GM12878 (cell line): ENCODE data around the gene CCDC63. TPM values are rescaled to one million over a fixed set of nuclear protein-coding genes. Genes with fewer than 3 reads are reported as not detected.
A peak's percentile ranks its signal among the peaks of the same experiment; 100 is the strongest.

ENCODE experiments used
- ATAC-seq: fragments of 200-7000 bp; cut with Tn5 transposase; 3 replicates; pipeline ENCODE4 v1.9.1; 2020; ENCODE audit warnings: mild to moderate bottlenecking, moderate library complexity
- Bru-seq: library from RNA; stranded (reverse); fragments of 400-500 nt; gene quantifications from one replicate; lab custom pipeline; 2021; lab: Mats Ljungman, UMichigan
- BruChase-seq, 2 experiments: library from RNA; stranded (reverse); fragments of 400-500 nt; gene quantifications; one replicate each; lab custom pipeline; 2021; lab: Mats Ljungman, UMichigan
- BruUV-seq: library from RNA; stranded (reverse); fragments of 400-500 nt; replicated peaks from 2 replicates; lab custom pipeline; 2021; lab: Mats Ljungman, UMichigan
- CTCF ChIA-PET: fragments of 300-600 bp; sonication (Branson Sonifier 250); formaldehyde crosslinking; extraction: SDS; loops from one replicate; lab custom pipeline; 2021; ENCODE audit warnings: inconsistent platforms; lab: Yijun Ruan, JAX
- POLR2A ChIA-PET: fragments of 350-600 bp; formaldehyde crosslinking; extraction: SDS; loops from one replicate; lab custom pipeline; 2021; ENCODE audit warnings: inconsistent platforms; lab: Charles Lee
- RAD21 ChIA-PET: fragments of 300-600 bp; sonication (Branson Sonifier 250); formaldehyde crosslinking; loops from one replicate; lab custom pipeline; 2023; ENCODE audit warnings: antibody characterized with exemption; ENCODE audit not compliant: unreplicated experiment; lab: Charles Lee
- SMC1A ChIA-PET: fragments of 300-600 bp; sonication (Branson Sonifier 250); formaldehyde crosslinking; loops from one replicate; lab custom pipeline; 2023; ENCODE audit not compliant: unreplicated experiment, uncharacterized antibody; lab: Charles Lee
- DNase-seq: peaks from one replicate; pipeline ENCODE4 v3.0.0-alpha.2; 2011; ENCODE audit warnings: low read depth, low spot score
- FAIRE-seq: peaks from 3 replicates; lab custom pipeline; 2011; peaks lifted over from hg19 to GRCh38; lab: Jason Lieb, UNC
- H2AFZ ChIP-seq: 2 replicates; pipeline ENCODE4 v1.6.0; 2011; ENCODE audit warnings: low read depth, low read length, control low read depth; ENCODE audit not compliant: control insufficient read depth
- H3K27ac ChIP-seq: 2 replicates; pipeline ENCODE4 v1.5.1; 2011; ENCODE audit warnings: control low read depth; ENCODE audit not compliant: control insufficient read depth, insufficient read depth
- H3K27me3 ChIP-seq, 2 experiments: replicated peaks in 1 of 2; 2 replicates each; pipeline versions ENCODE4 v1.6.0 to v1.6.1; 2011; ENCODE audit warnings: low read length in 1 of 2; ENCODE audit not compliant: control insufficient read depth in 2 of 2, insufficient read depth in 2 of 2
- H3K36me3 ChIP-seq, 2 experiments: 2 replicates each; pipeline ENCODE4 v1.5.1; 2011; ENCODE audit warnings: low read length in 1 of 2; ENCODE audit not compliant: control insufficient read depth in 2 of 2, insufficient read depth in 2 of 2
- H3K4me1 ChIP-seq: 2 replicates; pipeline ENCODE4 v1.6.1; 2011; ENCODE audit warnings: mild to moderate bottlenecking, low read length, moderate library complexity, mixed read lengths; ENCODE audit not compliant: control insufficient read depth, insufficient read depth
- H3K4me2 ChIP-seq: 2 replicates; pipeline ENCODE4 v1.6.0; 2011; ENCODE audit warnings: control low read depth; ENCODE audit not compliant: control insufficient read depth, insufficient read depth
- H3K4me3 ChIP-seq: fragments of 200-600 bp; sonication (generic); 2 replicates; pipeline ENCODE4 v1.5.1; 2016
- H3K79me2 ChIP-seq: 2 replicates; pipeline ENCODE4 v1.6.0; 2011; ENCODE audit warnings: low read length; ENCODE audit not compliant: control insufficient read depth, insufficient read depth
- H3K9ac ChIP-seq: 2 replicates; pipeline ENCODE4 v1.8.0; 2011; ENCODE audit warnings: low read length, control low read depth, mixed read lengths; ENCODE audit not compliant: control insufficient read depth, insufficient read depth
- H3K9me3 ChIP-seq: replicated peaks from 3 replicates; pipeline ENCODE4 v1.5.1; 2011; ENCODE audit warnings: mild to moderate bottlenecking, low read length; ENCODE audit not compliant: control insufficient read depth, insufficient read depth
- H4K20me1 ChIP-seq: 2 replicates; pipeline ENCODE4 v1.6.0; 2011; ENCODE audit not compliant: control insufficient read depth, insufficient read depth
- BACH1 ChIP-seq: fragments of 450-650 bp; IDR thresholded peaks from 2 replicates; pipeline ENCODE4 v1.6.1; 2017; ENCODE audit warnings: mild to moderate bottlenecking, borderline replicate concordance
- CTCF ChIP-seq, 3 experiments: IDR thresholded peaks in 2 of 3; conservative IDR thresholded peaks in 1 of 3; 2 replicates each; pipeline ENCODE4 v1.5.1; 2011; ENCODE audit warnings: low read depth in 3 of 3, low read length in 3 of 3, mild to moderate bottlenecking in 3 of 3, control low read depth in 2 of 3, moderate library complexity in 2 of 3, inconsistent platforms in 1 of 3, mixed read lengths in 1 of 3; ENCODE audit not compliant: control insufficient read depth in 2 of 3, insufficient read depth in 1 of 3; ENCODE audit errors: extremely low read depth in 1 of 3
- IKZF1 ChIP-seq: fragments of 450-650 bp; conservative IDR thresholded peaks from 2 replicates; pipeline ENCODE4 v1.6.1; 2017; ENCODE audit warnings: antibody characterized with exemption, mild to moderate bottlenecking
- RB1 ChIP-seq: fragments of 450-650 bp; formaldehyde crosslinking; IDR thresholded peaks from 2 replicates; pipeline ENCODE4 v1.6.1; 2017; ENCODE audit warnings: mild to moderate bottlenecking, borderline replicate concordance
- ZNF24 ChIP-seq: fragments of 450-650 bp; IDR thresholded peaks from 2 replicates; pipeline ENCODE4 v1.6.1; 2017; ENCODE audit warnings: antibody characterized with exemption, mild to moderate bottlenecking
- WGBS: methylation state at CpG from one replicate; pipeline ENCODE4 v1.1.6; 2016; ENCODE audit warnings: low lambda C conversion rate; ENCODE audit not compliant: insufficient replicate concordance, insufficient coverage; ENCODE audit errors: missing lambda C conversion rate; 5-methylcytosine and 5-hydroxymethylcytosine counted together
- in situ Hi-C: fragments of 300-500 bp; cut with MboI; formaldehyde crosslinking; loops from 9 replicates; pipeline ENCODE4 v1.14.3; 2018; ENCODE audit warnings: mixed read lengths
- intact Hi-C: fragments of 100-400 bp; cut with micrococcal nuclease; formaldehyde crosslinking; loops from one replicate; pipeline ENCODE4 v1.14.2; 2022; ENCODE audit not compliant: unreplicated experiment
- long read RNA-seq, 2 experiments: library from polyadenylated mRNA; unstranded; transcript quantifications; one replicate each; pipeline ENCODE4 v2.0.0, GENCODE V29; 2019 to 2020
- polyA minus RNA-seq, 3 experiments: library from RNA; depleted of rRNA, polyadenylated mRNA; stranded (reverse); fragments of >200 nt; gene quantifications; 2 replicates each; pipeline ENCODE4 v1.2.3, GENCODE V29; 2011
- polyA plus RNA-seq, 11 experiments: library from polyadenylated mRNA; depleted of rRNA in 4 of 11; unstranded in 6 of 11; stranded (reverse) in 5 of 11; fragments of >200 nt; fragmentation: Nextera tagmentation in 4 of 11; fragmentation: Illumina TruSeq in 1 of 11; extraction: Ambion mirVana in 4 of 11; extraction: Trizol in 1 of 11; gene quantifications; 1 replicate in 1 of 11; 2 replicates in 10 of 11; pipeline versions ENCODE4 v1.2.1 to v1.2.3, GENCODE V29; 2011 to 2016; ENCODE audit warnings: inconsistent platforms in 2 of 11, missing spikeins in 2 of 11, low read depth in 1 of 11
- total RNA-seq, 4 experiments: library from RNA; depleted of rRNA in 3 of 4; stranded (reverse); fragments of >200 nt in 3 of 4; fragmentation: Illumina TruSeq in 1 of 4; extraction: Trizol in 1 of 4; gene quantifications; 2 replicates each; pipeline versions ENCODE4 v1.2.1 to v1.2.3, GENCODE V29; 2013 to 2021
- TF ChIP-seq, protein P1 (sequence below): fragments of 450-650 bp; IDR thresholded peaks from 2 replicates; pipeline ENCODE4 v1.6.1; 2016; ENCODE audit warnings: mild to moderate bottlenecking
- TF ChIP-seq, protein P2 (sequence below): IDR thresholded peaks from 2 replicates; pipeline ENCODE4 v1.6.1; 2011; ENCODE audit warnings: mild to moderate bottlenecking, low read depth, low read length, moderate library complexity; ENCODE audit not compliant: insufficient replicate concordance
- TF ChIP-seq, protein P3 (sequence below): fragments of 450-650 bp; IDR thresholded peaks from 2 replicates; pipeline ENCODE4 v1.6.1; 2017; ENCODE audit warnings: antibody characterized with exemption, mild to moderate bottlenecking, moderate library complexity

Gene CCDC63
- total RNA-seq (2013; cell fraction: nucleolus; rRNA removed), result not detected in 2 replicates
- total RNA-seq (2014; rRNA removed) (not detected in 2 replicates), total RNA-seq (2014; rRNA removed; fragmentation: Illumina TruSeq; extraction: Trizol) (not detected in 2 replicates), total RNA-seq (2021) (not detected in 2 replicates), polyA plus RNA-seq (2011; rRNA removed) (not detected in 2 replicates), polyA plus RNA-seq (2014; fragmentation: Illumina TruSeq; extraction: Trizol) (not detected in 2 replicates), polyA plus RNA-seq (2014; fragmentation: Nextera tagmentation; extraction: Ambion mirVana) (not detected), polyA plus RNA-seq (2014; rRNA removed) (not detected in 2 replicates), polyA plus RNA-seq (2016; fragmentation: Nextera tagmentation; extraction: Ambion mirVana) (not detected), polyA minus RNA-seq (2011; rRNA and poly(A)+ RNA removed) (not detected in 2 replicates), Bru-seq, nascent RNA (percentile 6 among the genes with signal in this experiment), BruChase-seq, experiment 1, labeled RNA remaining after a 6-hour chase (percentile 4 among the genes with signal in this experiment), BruChase-seq, experiment 2, labeled RNA remaining after a 2-hour chase (percentile 4 among the genes with signal in this experiment)
- not detected for polyA plus RNA-seq (2011; ENCODE audit: low read depth)
- not detected in 2 replicates for polyA plus RNA-seq (2011; cell fraction: cytosol; rRNA removed)
- not detected in 2 replicates for polyA plus RNA-seq (2011; cell fraction: nucleus; rRNA removed)
- not detected in 2 replicates for polyA plus RNA-seq (2012)
- polyA minus RNA-seq (2011; cell fraction: cytosol; rRNA and poly(A)+ RNA removed), result not detected in 2 replicates
- not detected in 2 replicates for polyA minus RNA-seq (2011; cell fraction: nucleus; rRNA and poly(A)+ RNA removed)
- long read RNA-seq, experiment 1, result 0 reads
- long read RNA-seq, experiment 2, result 0 reads

GRCh38 chr12:110846615-110847566 is at the start of gene CCDC63:
TSS of gene CCDC63 (plus strand) at chr12:110846987. CDS start at chr12:110852955, 5,968 bp downstream.
- H4K20me1 ChIP-seq, result no peaks in the 10 kb centered on the region
- no peak within 1 kb of the TSS for H3K9ac ChIP-seq
- TF ChIP-seq CTCF (IDR thresholded peaks at IDR 0.05 in 2 of 3, conservative IDR thresholded peaks at IDR 0.05 in 1 of 3; ENCODE audit: control insufficient read depth in 2 of 3, extremely low read depth in 1 of 3, insufficient read depth in 1 of 3, low read depth in 3 of 3, low read length in 3 of 3) (peak; percentile 33 to 44 (median 42); a peak in 3 of 6 replicates), RB1 (no peak), IKZF1 (peak; percentile 79), BACH1 (0 out of 2 replicates have a peak, but pooled peaks have one; percentile 6), ZNF24 (no peak)
- TF ChIP-seq, protein P1, sequence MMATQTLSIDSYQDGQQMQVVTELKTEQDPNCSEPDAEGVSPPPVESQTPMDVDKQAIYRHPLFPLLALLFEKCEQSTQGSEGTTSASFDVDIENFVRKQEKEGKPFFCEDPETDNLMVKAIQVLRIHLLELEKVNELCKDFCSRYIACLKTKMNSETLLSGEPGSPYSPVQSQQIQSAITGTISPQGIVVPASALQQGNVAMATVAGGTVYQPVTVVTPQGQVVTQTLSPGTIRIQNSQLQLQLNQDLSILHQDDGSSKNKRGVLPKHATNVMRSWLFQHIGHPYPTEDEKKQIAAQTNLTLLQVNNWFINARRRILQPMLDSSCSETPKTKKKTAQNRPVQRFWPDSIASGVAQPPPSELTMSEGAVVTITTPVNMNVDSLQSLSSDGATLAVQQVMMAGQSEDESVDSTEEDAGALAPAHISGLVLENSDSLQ, result peak; percentile 85
- TF ChIP-seq, protein P2, sequence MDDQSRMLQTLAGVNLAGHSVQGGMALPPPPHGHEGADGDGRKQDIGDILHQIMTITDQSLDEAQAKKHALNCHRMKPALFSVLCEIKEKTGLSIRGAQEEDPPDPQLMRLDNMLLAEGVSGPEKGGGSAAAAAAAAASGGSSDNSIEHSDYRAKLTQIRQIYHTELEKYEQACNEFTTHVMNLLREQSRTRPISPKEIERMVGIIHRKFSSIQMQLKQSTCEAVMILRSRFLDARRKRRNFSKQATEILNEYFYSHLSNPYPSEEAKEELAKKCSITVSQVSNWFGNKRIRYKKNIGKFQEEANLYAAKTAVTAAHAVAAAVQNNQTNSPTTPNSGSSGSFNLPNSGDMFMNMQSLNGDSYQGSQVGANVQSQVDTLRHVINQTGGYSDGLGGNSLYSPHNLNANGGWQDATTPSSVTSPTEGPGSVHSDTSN, result peak; percentile 35
- TF ChIP-seq, protein P3, sequence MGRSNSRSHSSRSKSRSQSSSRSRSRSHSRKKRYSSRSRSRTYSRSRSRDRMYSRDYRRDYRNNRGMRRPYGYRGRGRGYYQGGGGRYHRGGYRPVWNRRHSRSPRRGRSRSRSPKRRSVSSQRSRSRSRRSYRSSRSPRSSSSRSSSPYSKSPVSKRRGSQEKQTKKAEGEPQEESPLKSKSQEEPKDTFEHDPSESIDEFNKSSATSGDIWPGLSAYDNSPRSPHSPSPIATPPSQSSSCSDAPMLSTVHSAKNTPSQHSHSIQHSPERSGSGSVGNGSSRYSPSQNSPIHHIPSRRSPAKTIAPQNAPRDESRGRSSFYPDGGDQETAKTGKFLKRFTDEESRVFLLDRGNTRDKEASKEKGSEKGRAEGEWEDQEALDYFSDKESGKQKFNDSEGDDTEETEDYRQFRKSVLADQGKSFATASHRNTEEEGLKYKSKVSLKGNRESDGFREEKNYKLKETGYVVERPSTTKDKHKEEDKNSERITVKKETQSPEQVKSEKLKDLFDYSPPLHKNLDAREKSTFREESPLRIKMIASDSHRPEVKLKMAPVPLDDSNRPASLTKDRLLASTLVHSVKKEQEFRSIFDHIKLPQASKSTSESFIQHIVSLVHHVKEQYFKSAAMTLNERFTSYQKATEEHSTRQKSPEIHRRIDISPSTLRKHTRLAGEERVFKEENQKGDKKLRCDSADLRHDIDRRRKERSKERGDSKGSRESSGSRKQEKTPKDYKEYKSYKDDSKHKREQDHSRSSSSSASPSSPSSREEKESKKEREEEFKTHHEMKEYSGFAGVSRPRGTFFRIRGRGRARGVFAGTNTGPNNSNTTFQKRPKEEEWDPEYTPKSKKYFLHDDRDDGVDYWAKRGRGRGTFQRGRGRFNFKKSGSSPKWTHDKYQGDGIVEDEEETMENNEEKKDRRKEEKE, result no peak
- TF ChIP-seq, all 136 proteins: peak for 5
- no peak for DNase-seq
- peak; percentile 72 for ATAC-seq
- ChIA-PET POLR2A (no interaction called here), CTCF (interaction anchor here (0.8 to 1.7 kb wide), 4 partner anchors 20 to 142 kb away, joined by 3 to 4 read pairs (median 3); no protein-coding TSS in a partner anchor), RAD21 (no interaction called here), SMC1A (interaction anchor here (0.8 to 2.1 kb wide), 3 partner anchors 19 to 176 kb away, joined by 3 to 7 read pairs (median 4); no protein-coding TSS in a partner anchor)
- in situ Hi-C loops (no loop called here), intact Hi-C loops (no loop called here)
- Histone ChIP-seq H3K4me3 (peak within 1 kb of the TSS; percentile 36; the same call in 1 of the 2 replicates), H3K27ac (no peak within 1 kb of the TSS), H3K36me3 (no peaks in the 10 kb centered on the region), H2AFZ (peak within 1 kb of the TSS; percentile 52), H3K27me3 (peaks cover 5 to 13% of the 10 kb centered on the region in 2 experiments), H3K9me3 (no peaks in the 10 kb centered on the region), H3K4me1 (no peaks in the 10 kb centered on the region), H3K4me2 (peak within 1 kb of the TSS; percentile 74), H3K79me2 (no peaks in the 10 kb centered on the region)
- BruUV-seq, result no TSS peak
- FAIRE-seq, result peak; percentile 78
- WGBS, result 18% methylated on average over 45 of the region's 60 CpGs
